ENCODE data around the gene MED8.

The MED8 gene

DNA sequence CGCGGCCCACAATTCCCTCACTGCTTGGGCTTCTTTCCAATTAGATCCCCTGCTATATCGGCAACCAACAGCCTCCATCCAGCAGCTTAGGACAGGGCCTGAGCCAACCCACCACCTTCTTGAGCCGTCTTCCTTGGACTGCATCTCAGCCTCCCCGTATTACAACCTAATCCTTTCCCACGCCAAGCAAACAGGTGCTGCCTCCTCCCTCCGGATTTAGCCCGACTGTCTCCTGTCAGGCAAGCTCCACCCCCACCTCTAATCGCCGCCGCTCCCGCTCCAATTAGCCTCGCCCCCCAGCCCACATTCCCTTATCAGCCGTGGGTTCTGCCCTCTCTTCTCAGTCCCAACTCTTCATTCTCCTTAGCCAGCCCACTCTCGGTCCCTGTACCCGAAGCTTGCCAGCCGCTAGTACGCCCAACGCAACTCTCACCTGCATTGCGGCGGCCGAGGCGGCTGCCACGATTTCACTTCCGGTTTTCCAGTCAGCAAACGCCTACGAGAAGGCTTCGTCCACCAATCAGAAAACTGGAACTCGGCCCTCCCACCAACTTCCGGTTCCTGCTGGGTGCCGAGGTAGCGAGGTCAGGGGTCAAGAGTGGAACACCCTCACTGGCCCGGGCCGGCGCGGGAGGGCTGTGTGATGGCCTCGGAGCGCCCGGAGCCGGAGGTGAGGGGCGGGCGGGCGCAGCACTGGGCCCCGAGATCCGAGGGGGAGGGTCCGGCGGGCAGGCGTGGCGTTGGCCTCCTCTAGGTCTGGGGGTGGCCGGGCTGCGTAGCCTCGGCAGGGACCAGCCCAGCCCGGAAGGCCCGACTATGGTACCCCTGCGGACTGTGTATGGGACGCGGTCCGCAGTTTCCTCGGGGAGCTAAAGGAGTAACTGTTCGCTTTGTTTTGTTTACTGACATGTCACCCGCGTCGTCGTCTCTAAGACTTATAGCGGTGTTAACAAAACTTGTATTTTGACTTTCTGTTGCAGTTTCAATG, at the start of gene MED8, which contains the start of gene SZT2:
TSS of gene MED8 (minus strand) at position 475 of the 988 bp plus-strand sequence. CDS start at position 439, 36 bp downstream.
TSS of gene SZT2 (plus strand) at position 574 of the 988 bp plus-strand sequence. CDS start at position 644, 70 bp downstream.
- no peak for DNase-seq

DNA sequence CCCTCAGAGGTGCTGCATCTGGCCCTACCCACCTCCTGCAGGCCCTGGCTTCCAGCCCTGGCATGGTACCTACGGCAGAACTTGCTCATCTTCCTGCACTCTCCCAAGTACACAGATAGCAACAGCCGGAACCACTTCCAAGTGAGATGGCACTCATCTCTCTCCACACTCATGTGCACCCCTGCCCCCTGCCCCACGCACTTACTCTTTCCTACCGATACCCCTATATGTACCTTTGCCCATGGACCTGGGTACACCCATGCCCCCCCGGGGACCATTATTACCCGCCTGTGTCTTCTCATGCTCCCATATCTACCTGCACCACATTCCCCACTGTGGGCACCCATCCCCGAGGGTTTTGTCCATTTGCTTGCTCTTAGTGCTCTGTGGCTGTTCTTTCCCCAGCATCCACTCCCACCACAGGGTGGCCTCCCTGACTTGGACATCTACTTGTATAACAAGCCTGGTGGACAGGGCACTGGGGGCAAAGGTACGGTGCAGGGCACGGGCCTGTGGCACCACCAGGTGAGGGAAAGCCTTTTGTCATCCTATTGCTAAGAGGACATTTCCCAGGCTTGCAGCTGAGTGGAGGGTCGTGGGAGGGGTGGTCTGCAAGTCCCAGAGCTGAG, 49.5 kb upstream of the MED8 start:
- no peak for DNase-seq

GRCh38 chr1:43438576-43438952, 49.0 kb upstream of the MED8 start:
- no peak for DNase-seq

DNA sequence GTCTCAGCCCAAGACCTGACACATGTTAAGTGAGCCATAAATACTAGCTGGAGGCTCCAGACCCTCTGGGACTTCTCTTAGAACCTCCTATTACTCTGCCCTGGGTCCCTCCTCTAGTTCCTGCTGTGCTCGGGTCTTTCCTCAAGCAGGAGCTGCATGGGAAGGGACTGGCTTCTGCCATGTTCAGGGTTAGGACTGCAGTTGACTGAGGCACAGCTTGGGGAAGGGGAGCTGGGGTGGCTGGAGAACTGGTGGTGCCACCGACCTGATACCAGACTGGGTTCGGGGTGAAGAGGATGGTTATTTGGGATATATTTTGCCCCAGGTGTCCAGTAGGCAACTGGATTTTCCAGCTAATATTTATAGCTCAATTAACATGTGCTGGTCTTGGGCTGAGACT, 48.4 kb upstream of the MED8 start:
- no peak for DNase-seq

GRCh38 chr1:43437031-43437973, 47.7 kb upstream of the MED8 start:
- DNase-seq, result no peak

GRCh38 chr1:43436371-43436770, 46.8 kb upstream of the MED8 start:
- no peak for DNase-seq

DNA sequence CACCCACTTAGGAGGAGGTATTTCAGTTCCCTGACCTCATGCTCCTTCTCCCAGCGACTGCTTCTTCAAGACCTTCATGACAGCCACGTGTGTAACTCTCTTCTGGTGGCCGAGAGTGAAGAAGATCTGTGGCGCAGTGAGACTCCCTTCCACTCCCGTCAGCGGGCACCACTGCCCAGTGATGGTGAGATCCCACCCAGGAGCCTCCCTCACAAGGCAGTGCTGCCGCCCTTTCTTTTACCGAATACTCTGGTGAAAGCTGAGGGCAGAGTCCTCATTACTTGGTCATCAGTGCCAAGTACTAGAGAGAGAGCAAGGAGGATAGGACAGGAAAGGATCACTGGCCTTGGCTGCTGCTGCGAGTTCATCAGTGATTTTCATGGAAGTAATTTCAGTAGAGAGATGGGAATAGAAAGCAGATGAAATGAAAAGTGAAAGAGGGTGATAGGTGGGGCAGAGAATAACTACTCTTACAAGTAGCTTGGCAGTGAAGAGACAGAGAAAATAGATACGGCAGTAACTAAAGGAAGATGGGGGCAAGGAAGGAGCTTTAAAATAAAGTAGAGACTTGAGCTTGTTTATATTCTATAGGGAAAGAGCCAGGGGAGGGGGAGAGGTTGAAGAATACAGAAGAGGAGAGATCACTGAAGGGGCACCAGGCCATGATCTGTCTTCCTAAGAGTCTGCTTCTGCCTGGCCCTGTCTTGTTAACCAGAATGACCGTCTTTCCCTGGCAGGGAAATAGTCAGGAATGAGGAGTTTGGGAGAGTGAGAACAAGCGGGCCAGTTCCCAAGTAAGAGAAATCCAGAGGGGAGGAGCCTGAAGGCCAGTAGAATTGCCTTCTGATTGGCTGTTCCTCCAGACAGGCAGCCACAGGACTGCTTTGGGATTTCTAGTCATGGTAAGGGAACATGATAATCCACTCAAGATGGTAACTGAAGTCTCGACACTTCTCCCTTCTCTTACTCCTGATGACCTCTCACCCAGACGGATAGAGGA, 45.8 kb upstream of the MED8 start:
- DNase-seq, result no peak

DNA sequence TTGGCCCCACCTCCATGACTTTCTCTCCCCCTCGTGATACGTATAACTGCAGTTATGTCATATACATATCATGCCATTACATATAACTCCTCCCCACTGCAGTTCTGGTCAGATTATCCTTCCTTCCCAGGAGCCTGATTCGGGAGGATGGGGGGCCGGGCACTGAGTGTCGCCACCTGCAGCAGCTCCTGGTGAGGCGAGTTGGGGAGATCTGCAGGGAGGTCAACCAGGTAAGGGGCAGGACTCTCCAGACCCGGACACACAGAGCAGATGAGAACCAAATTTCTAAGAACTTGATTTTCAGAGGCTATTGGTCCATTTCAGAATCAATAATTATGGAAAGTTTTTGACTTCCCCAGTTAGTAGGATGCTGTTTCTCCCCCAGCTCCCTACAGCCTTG, 44.7 kb upstream of the MED8 start:
- DNase-seq, result no peak

- DNase-seq, result no peak
These were observed 43.3 kb upstream of the MED8 start for GRCh38 chr1:43432907-43433306.

DNA sequence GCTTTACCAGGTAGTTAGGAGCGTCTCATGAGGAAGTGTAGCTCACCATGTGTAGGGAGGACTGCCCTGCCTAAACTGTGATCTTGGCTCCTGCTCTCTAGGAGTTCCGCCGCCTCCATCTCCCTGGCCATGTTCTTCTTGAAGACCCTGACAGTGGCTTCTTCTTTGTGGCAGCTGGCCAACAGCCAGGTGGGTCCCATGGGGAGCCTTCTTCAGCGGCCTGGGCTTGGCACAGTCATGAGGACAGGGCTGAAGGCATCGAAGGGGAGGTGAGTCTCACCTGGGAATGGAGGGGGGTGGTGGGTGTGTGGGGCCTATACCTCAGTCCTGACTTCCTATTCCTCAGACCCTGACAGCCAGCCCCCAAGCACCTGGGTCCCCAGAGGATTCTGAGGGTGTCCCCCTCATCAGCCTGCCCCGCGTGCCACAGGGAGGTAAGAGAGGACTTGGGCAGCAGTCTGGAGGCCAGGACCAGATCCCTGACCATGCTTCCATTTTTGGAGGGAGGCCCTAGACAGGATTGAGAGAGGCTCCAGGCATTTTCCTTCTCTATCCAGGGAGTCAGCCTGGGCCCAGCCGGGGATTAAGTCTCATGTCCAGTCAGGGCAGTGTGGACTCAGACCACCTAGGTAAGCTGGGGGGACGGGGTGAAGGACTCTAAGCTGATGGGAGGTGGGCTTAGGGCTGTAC, 42.7 kb upstream of the MED8 start:
- DNase-seq, result no peak

- DNase-seq, result no peak
These were observed 42.1 kb upstream of the MED8 start for GRCh38 chr1:43431676-43432075.

GRCh38 chr1:43430831-43431230, 41.2 kb upstream of the MED8 start:
- DNase-seq, result no peak

- DNase-seq, result no peak
These were observed 38.3 kb upstream of the MED8 start for GRCh38 chr1:43427941-43428340.

- no peak for DNase-seq
These were observed 37.9 kb upstream of the MED8 start for GRCh38 chr1:43427524-43427923.

- no peak for DNase-seq
These were observed 36.6 kb upstream of the MED8 start for GRCh38 chr1:43426221-43426620.

GRCh38 chr1:43425045-43425444, 35.4 kb upstream of the MED8 start:
- DNase-seq, result no peak

- DNase-seq, result no peak
These were observed 34.3 kb upstream of the MED8 start for GRCh38 chr1:43423672-43424550.

DNA sequence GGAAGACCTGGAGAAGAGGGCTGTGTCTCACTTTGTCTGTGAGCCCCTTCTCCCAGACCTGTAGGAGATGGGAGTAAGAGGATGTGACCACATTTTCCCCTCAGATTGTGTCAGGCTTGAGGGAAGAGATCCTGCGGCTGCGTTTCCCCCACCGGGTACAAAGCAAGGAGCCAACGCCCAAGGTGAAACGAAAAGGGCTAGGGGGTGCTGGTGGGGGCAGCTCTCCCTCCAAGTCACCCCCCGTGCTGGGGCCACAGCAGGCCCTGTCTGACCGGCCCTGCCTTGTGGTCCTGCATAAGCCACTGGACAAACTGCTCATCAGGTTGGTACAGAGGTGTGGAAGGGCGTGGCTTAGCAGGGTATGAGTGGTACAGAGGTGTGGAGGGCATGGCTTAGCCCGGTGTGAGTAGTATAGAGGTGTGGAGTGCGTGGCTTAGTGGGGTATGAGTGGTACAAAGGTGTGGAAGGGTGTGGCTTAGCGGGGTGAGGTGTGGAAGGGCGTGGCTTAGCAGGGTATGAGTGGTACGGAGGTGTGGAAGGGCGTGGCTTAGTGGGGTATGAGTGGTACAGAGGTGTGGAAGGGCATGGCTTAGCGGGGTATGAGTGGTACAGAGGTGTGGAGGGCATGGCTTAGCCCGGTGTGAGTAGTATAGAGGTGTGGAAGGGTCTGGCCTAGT, 33.5 kb upstream of the MED8 start:
- no peak for DNase-seq
